Breast epithelium (tissue), 4 donors: ENCODE data around the gene LTB4R2. TPM values are rescaled to one million over a fixed set of nuclear protein-coding genes. Genes with fewer than 3 reads are reported as not detected.

Source experiments
- DNase-seq, 2 donors: peaks; one replicate each; pipeline ENCODE4 v3.0.0-alpha.2; 2019; ENCODE audit warnings: low spot score in 2 of 2
- H3K27ac ChIP-seq, 2 donors: fragments of 200-600 bp; sonication (generic) in 1 of 2; one replicate each; pipeline ENCODE4 v1.5.1; 2016 to 2019; ENCODE audit warnings: mild to moderate bottlenecking in 1 of 2
- H3K27me3 ChIP-seq, 2 donors: fragments of 200-600 bp; sonication (generic) in 1 of 2; one replicate each; pipeline versions ENCODE4 v1.5.1 to v1.6.0; 2017 to 2019; ENCODE audit warnings: control low read depth in 1 of 2, mild to moderate bottlenecking in 1 of 2
- H3K36me3 ChIP-seq: fragments of 200-600 bp; one replicate; pipeline ENCODE4 v1.5.1; 2019
- H3K4me1 ChIP-seq, 2 donors: fragments of 200-600 bp; sonication (generic); one replicate each; pipeline ENCODE4 v1.5.1; 2016 to 2019; ENCODE audit warnings: control low read depth in 1 of 2
- H3K4me3 ChIP-seq, 3 donors: fragments of 200-600 bp; sonication (generic); 1 replicate in 2 of 3; 2 replicates in 1 of 3; pipeline ENCODE4 v1.5.1; 2016 to 2019; ENCODE audit warnings: mild to moderate bottlenecking in 3 of 3, moderate library complexity in 2 of 3
- H3K9me3 ChIP-seq, 2 donors: fragments of 200-600 bp; sonication (generic) in 1 of 2; one replicate each; pipeline ENCODE4 v1.5.1; 2016 to 2019; ENCODE audit warnings: control low read depth in 1 of 2
- POLR2A ChIP-seq: fragments of 450-650 bp; IDR thresholded peaks from one replicate; pipeline ENCODE4 v1.6.1; 2016; ENCODE audit warnings: antibody characterized with exemption, mild to moderate bottlenecking, moderate library complexity
- POLR2AphosphoS5 ChIP-seq, 3 donors: sonication (generic); formaldehyde crosslinking; IDR thresholded peaks; one replicate each; pipeline ENCODE4 v1.6.1; 2017; ENCODE audit warnings: antibody characterized with exemption in 3 of 3
- intact Hi-C: fragments of 100-400 bp; cut with DNase I; formaldehyde crosslinking; loops from one replicate; pipeline ENCODE4 v1.15.1; 2023; ENCODE audit warnings: low total_unique reads
- total RNA-seq, 3 donors: library from RNA; depleted of rRNA; stranded (reverse); fragments of >200 nt; gene quantifications; one replicate each; pipeline ENCODE4 v1.1.0, GENCODE V29; 2016
- TF ChIP-seq, protein P1 (sequence below), 3 donors: fragments of 450-650 bp; IDR thresholded peaks; one replicate each; pipeline ENCODE4 v1.5.1; 2016 to 2017; ENCODE audit warnings: antibody characterized with exemption in 3 of 3, mild to moderate bottlenecking in 3 of 3, moderate library complexity in 3 of 3

The LTB4R2 gene
- total RNA-seq, 3 donors from 2014 or later = 8.5 to 11.1 (median 9.4) TPM

GRCh38 chr14:24339284-24340151, 29.6 kb downstream of the LTB4R2 start, which contains the start of gene RIPK3:
RIPK3 (minus strand) TSS chr14:24339991; CDS start chr14:24339826, 165 bp downstream.
- Histone ChIP-seq H3K27me3 (peaks cover 0 to 9% of the 10 kb centered on the region in 2 donors), H3K4me3 (peak within 1 kb of the TSS; percentile 47 to 66 (median 52)), H3K36me3 (no peaks in the 10 kb centered on the region), H3K4me1 (no peaks in the 10 kb centered on the region), H3K27ac (peak within 1 kb of the TSS in 1 of 2 donors; percentile 48), H3K9me3 (no peaks in the 10 kb centered on the region)
- no peak for DNase-seq
- intact Hi-C loops = no loop called here
- TF ChIP-seq, protein P1, sequence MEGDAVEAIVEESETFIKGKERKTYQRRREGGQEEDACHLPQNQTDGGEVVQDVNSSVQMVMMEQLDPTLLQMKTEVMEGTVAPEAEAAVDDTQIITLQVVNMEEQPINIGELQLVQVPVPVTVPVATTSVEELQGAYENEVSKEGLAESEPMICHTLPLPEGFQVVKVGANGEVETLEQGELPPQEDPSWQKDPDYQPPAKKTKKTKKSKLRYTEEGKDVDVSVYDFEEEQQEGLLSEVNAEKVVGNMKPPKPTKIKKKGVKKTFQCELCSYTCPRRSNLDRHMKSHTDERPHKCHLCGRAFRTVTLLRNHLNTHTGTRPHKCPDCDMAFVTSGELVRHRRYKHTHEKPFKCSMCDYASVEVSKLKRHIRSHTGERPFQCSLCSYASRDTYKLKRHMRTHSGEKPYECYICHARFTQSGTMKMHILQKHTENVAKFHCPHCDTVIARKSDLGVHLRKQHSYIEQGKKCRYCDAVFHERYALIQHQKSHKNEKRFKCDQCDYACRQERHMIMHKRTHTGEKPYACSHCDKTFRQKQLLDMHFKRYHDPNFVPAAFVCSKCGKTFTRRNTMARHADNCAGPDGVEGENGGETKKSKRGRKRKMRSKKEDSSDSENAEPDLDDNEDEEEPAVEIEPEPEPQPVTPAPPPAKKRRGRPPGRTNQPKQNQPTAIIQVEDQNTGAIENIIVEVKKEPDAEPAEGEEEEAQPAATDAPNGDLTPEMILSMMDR (IDR thresholded peaks at IDR 0.05) = no peak
- TF ChIP-seq POLR2AphosphoS5 (IDR thresholded peaks at IDR 0.05) (no peak), POLR2A (no peak)

DNA sequence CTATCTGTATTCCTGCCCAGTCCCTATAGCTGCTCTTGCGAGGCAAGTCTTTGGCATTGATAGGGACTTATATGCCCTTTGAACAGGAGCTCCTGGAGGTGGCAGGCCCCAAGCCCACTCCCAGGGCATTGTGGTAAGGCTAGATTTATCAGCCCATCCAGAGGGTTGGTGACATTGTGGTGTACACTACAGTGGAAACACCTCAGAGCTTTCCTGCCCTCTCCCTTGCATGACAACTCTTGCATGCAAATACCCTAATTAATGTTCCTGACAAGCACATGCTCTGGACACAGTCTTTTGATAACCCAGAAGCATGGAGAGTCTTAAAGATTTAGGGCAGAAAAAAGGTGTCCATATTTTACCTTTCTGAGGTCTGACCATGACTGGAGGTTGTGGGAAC, 30.7 kb downstream of the LTB4R2 start:
- intact Hi-C loops = no loop called here
- TF ChIP-seq POLR2AphosphoS5 (IDR thresholded peaks at IDR 0.05) (no peak), POLR2A (no peak)
- TF ChIP-seq, protein P1 (IDR thresholded peaks at IDR 0.05) = no peak
- H3K27ac ChIP-seq = no peak overlapping the region
- H3K27me3 ChIP-seq = no peaks in the 10 kb centered on the region
- H3K9me3 ChIP-seq = no peaks in the 10 kb centered on the region
- no peaks in the 10 kb centered on the region for H3K4me1 ChIP-seq
- DNase-seq = no peak
- H3K4me3 ChIP-seq = no peak overlapping the region
- no peaks in the 10 kb centered on the region for H3K36me3 ChIP-seq

DNA sequence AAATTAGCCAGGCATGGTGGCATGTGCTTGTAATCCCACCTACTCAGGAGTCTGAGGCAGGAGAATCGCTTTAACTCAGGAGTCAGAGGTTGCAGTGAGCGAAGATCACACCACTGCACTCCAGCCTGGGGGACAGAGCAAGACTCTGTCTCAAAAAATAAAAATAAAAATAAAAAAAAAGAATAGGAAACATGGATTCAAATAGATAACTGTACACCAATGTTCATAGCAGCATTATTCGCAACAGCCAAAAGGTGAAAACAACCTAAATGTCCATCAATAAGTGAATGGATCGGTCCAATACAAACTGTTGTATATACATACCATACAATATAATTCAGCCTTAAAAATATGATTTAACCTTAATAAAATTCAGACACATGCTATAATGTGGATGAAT, 32.9 kb downstream of the LTB4R2 start:
- TF ChIP-seq POLR2A = no peak
- TF ChIP-seq, protein P1 (IDR thresholded peaks at IDR 0.05) = no peak
- no peak for TF ChIP-seq POLR2AphosphoS5 (IDR thresholded peaks at IDR 0.05)
- intact Hi-C loops = no loop called here

DNA sequence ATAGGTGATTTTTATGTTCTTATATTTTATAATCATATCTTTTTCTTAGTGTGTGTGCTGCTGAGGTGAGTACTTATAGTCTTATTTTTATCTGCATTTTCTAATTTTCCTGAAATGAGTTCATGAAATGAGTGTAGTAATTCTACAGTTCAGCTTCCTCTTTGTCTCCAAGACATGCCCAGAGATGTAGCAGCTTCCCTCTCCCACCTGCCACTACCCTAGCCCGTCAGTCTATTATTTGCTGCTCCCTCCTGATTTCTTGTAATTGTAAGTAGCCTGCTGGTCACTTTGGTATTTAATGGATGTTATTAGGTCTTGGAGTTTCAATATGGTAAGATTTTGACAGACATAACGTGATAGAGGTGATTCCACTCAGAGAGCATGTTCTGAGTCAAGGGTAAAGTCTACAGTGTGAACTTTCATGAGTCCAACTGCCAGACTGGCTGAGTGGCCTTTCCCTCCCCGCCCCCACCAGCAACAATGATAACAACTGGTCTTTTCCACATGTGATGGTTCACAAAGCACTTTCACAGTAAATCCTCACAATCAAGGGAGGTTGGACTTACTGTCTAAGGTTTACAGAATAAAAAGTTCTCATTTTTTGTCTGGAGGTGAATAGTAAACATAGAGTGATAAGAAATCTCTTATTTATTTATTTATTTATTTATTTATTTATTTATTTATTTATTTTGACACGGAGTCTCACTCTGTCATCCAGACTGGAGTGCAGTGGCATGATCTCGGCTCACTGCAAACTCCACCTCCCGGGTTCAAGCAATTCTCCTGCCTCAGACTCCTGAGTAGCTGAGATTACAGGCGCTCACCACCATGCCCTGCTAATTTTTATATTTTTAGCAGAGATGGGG, 34.1 kb downstream of the LTB4R2 start:
- H3K9me3 ChIP-seq = no peaks in the 10 kb centered on the region
- TF ChIP-seq POLR2AphosphoS5 (IDR thresholded peaks at IDR 0.05) (no peak), POLR2A (no peak)
- TF ChIP-seq, protein P1 (IDR thresholded peaks at IDR 0.05) = no peak
- no peak for DNase-seq
- no peak overlapping the region for H3K27ac ChIP-seq
- no peaks in the 10 kb centered on the region for H3K4me1 ChIP-seq
- H3K36me3 ChIP-seq = no peaks in the 10 kb centered on the region
- H3K27me3 ChIP-seq = no peaks in the 10 kb centered on the region
- intact Hi-C loops = no loop called here
- H3K4me3 ChIP-seq = no peak overlapping the region

More for the DNA sequence above, 32.9 kb downstream of the LTB4R2 start:
- Histone ChIP-seq H3K27me3 (no peaks in the 10 kb centered on the region), H3K4me1 (no peaks in the 10 kb centered on the region), H3K27ac (no peak overlapping the region), H3K4me3 (no peak overlapping the region), H3K36me3 (no peaks in the 10 kb centered on the region), H3K9me3 (no peaks in the 10 kb centered on the region)
- no peak for DNase-seq
